GM19238 (cell line): Measurements from ENCODE around the gene TENM4.

Experiments used
- DNase-seq: peaks from one replicate; pipeline ENCODE4 v3.0.0; 2011; ENCODE audit warnings: low spot score; ENCODE audit not compliant: insufficient read length

The TENM4 gene

DNA sequence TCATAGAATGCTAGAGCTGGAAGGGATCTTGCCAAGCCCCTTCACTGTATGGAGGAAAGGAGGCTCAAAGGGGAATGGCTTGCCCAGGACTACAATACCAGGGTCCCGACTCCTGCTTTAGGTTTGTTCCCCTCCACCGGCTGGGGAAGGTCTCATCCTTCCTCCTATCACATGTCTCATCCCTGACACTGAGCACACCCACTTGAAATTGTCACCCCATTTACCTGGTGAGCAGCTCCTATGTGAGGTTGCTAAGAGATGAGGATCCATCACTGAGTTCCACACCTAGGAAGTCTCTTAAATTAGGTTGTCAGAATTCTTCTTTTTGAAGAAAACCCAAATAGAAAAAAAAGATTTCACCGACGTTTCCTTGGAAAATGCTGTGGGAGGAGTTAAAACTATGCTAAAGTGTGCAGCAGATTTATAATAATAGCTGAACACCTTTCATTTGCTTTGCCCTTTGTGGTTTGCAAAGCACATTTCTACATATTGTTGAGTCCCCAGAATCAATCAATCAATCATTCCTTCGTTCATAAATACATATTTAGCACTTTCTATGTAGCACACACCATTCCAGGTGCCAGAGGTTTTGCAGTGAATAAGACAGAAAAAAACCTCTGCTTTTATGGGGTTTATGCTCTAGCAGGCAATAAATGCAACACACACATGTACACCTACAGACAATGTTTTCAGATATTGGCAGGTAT is 91.7 kb downstream of the TENM4 start:
- no peak for DNase-seq

DNA sequence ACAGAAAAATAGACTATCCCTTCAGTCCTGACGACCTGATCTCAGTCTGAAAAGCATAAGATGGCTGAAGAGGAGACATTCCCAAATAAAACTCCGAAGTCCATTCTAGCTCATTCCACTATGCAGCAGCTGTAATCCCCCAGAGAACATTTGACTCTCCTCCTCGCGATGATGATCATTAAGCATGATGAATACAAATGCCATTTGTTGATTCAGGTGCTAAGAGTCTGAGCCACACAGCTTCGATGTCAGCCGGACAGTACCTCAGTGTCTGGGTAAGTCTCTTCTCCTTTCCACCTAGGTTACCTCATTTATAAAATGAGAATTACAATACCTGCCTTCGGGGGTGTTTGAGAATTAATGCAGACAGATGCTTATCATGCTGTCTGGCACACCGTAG is 94.8 kb downstream of the TENM4 start:
- no peak for DNase-seq

DNA sequence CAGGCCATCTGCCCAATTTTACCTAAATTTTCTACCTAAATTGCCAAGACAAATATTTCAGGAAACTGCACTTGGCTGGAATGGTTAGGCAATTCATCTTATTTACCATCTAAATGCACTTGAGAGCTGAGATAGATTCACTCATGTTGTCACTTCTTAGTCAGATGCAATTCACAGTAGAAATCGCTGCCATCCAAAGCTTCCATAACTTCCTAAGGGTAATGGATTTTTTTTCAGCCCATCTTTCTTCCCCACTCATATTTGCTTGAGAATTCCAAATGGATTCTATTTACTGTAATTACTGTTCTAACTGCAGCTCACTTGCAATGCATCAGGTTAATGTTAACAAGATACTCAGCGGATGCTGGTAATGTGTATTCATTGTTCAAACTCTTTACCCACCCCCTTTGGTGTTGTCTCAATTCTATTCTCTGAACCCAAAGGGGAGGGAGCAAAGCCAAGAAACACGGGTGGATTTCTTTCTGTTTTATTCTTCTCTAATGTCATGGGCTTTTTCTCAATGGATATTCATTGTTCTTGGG is 96.0 kb downstream of the TENM4 start:
- no peak for DNase-seq

DNA sequence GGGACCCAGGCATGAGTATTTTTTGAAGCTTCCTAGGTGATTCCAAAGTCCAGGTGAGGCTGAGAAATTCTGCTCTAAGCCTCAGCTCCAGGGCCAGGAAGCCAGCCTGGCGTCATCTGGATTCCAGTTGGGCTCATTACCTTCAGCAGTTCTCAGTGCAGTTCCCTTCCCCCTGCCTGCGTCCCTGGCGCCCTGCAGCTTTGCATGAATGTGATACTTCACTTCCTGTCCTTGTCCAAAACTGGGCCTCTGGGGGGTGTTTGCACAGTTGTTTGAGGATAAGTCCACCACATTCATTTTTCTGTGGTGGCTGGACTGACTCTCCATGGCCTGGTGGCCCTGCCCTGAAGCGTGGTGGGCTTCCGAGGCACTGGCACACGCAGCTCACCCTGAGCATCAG is 98.1 kb downstream of the TENM4 start:
- no peak for DNase-seq

DNA sequence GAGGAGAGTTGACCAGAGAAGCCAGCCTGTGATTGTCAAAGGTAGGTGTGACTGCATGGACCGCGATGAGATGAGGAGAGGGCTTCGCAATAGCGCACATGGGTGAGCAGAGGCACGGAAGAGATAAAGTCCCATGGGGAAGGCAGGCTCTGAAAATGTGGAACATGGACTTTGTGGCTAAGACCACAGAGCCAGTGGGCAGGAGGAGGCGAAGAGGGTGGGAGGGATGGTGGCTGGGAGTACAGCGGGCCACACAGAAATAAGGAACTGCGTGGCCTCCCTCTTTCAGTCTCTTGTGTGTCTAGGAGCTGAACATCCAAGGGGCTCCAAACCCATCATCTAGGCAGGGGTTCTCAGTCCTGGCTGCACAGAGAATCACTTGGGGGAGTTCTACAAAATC is 98.6 kb downstream of the TENM4 start:
- DNase-seq = no peak

DNA sequence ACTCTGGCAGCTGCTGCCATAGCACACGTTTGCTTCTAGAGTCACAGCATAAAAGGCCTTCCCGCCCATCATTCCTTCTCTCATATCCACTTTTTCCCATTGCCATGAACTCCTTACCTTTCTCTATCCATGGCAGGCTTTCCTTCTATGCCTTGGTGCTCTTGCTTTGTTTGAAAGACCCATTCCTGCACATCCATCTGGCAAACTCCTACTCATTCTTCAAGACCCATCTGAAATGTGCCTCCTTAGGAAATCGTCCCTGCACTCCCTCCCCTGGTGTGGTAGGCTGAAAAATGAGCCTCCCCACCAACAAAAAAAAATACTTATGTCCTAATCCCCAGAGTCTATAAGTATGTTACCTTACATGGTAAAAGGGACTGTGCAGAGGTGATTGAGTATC is 100.3 kb downstream of the TENM4 start:
- DNase-seq = no peak

DNA sequence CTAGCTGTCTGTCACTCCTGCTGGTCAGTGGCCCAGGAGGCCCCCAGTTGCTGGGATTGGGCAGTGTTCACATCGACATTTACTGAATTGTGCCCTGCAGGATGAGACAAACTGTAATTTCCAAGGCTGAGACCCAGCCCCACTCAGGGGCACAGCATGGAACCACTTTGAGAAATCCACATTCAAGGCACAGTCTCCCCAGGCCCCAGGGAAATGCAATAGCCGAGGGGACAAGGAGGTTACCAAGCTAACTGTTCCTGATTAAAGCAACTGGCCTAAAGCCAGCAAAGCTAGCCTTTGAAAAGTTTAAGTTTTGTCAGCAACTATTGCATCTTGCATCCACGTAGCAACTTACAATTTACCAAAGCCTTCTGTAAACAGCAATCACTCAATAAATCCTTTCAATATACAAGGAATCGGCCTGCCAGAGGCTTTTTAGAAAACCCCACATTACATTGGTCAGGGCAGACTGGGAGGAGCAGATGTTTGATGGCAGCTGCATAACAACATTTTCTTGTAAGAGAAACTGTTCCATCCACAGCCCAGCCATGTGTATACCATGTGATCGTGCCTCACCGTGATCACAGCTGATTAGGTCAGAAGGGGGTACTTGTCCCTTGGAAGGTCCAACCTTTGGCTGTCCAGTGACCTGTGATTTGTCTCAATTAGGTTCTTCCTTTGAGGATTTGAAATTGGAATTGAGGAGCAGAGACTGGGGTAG is 103.9 kb downstream of the TENM4 start:
- DNase-seq = no peak

DNA sequence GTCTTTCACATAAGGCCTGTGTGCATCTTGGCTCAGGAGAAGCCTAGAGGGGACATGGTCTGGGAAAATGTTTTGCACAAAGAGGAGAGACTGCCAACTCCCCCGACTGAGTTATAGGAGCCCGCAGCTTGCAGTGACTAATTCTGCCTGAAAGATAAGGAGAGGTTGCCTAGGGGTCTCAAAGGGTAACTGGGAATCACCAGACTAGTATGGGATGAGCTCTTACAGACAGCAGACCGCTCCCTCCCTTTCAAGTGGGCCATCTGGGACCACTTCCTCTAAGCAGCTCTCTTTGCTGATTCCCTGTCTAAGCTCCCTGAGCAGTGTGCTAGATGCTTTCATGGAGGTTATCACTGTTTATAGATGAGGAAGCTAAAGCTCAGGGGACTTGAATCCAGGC is 105.1 kb downstream of the TENM4 start:
- DNase-seq = no peak

DNA sequence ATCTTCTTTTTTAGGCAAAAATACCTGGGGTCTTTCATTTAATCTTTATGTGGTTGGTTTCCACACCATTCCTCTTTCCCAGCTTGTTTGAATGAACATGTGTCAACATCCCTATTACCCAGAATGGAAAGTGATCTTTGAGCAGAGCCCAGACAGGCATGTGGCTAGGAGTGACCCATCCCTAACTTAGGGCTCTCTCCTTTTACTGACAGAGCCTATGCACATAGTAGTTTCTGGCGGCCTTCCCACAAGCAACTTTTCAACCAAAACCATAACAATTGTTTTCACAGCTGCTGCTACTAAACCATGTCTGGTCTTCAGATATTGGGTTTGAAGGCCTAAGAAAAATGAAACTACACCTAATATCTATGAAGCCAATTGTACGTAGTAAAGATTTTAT is 107.5 kb downstream of the TENM4 start:
- no peak for DNase-seq

DNA sequence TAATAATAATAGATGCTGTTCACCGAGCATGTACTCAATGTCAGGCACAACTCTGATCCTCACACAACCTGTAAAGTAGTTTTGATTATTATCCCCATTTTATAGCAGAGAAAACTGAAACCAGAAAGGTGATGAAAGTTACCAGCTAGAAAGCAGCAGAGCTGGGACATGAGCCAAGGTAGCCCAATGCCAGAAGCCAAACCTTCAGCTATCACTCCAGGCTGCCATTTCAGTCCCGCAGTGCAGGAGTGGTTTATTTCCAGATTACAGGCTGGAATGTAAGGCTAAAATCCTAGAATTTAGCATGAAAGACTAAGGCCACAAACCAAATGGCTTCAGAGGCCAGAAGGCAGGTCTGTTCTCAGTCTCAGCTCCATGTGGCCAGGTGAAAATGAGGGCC is 108.8 kb downstream of the TENM4 start:
- DNase-seq = no peak

DNA sequence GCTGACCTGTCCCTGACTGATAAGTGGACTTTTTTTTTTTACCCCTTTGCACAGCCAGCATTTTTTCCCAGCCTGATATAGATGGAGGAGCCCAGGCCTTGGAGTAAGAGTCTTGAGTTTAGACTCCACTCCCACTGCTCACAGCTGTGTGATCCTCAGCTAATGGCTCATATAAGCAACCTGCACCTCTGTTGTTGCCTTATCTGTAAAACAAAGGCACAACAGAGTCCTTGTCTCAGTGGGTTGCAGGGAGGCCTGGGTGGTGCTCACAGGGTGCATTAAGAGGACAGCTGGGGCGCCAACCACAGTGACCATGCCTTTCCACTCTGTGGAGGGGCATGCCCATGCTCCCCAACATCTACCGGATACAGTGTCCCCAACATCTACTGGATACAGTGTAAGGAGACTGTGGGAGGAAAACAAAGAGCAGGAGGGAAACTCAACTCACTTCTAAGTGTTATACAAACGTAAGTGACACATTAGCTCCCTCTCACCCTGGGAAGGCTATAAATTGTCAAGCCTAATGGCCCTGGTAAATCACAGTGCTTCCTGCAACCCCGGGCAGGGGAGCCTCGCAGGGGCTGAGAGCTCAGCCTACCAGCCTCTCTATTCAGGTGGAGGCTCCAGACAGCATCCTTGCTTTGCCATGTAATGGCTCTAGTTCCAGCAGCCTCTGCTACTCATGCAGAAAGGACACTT is 109.5 kb downstream of the TENM4 start:
- no peak for DNase-seq

DNA sequence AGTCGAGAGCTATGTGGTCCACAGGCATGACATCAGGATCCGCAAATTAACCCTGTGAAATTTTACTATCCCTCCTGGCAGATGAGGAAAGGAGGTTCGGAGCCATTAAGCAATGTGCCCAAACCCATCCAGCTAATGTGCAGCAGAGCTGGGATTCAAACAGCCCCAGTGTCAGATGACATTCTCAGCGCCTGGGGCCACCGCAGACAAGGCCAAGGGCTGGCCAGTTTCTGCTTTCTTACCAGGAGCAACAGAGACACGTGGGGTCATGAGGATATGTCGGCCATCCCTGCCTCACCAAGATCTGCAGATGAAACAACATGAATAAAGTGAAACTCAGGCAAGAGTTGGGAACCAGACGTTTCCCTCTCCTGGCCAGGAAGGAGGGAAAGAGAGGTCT is 110.2 kb downstream of the TENM4 start:
- no peak for DNase-seq

DNA sequence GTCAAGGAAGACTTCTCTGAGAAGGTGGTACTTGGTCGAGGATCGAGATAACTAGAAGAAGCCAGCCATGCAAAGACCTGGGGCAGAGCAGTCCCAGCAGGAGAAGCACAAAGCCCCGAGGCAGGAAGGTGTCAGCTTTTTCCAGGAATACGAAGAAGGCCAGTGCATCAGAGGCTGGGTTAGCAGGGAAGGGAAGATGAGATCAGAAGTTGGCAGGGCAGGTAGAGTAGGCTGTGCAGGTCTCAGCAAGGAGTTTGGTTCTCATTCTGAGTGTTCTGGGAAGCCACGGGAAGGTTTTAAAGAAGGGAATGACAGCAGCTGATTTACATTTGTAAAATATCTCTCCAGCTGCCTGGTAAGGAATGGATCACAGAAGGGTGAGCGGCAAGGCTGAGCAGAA is 111.3 kb downstream of the TENM4 start:
- DNase-seq = no peak

DNA sequence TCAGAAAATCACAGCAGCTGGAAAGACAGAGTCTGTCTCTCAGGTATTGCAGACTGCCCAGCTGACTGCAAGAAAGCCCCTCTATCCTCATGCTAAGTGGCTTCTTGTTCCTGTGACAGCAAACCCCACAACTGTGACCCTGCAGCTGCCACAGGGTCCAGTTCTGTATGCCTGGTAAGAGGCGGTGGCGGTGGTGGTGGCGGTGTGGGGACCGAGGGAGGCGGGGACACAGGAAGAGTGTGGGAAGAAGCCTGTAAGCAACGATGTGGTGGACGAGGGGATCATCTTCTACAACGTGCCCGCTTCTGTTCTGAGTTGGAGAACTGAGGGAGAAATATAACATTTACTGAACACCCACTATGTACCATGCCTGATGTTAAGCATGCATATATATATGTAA is 112.4 kb downstream of the TENM4 start:
- no peak for DNase-seq

DNA sequence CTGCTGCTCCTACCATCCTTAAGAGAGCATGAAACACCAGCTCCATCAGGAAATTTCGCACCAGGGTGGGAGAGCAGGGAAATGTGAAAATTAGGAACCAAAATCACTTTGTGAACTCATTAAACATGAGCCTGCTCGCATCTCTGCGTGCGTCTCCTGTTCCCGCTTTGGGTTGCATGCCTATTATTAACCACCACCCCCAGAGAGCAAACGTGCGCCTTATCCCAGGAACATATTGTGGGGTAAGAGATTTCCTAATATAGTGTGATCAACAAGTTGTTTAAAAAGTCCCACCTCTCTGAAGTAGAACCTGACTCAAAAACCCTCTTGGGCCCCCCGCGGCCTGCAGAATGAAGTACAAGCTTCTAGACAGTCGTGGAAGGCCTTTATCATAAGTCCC is 115.0 kb downstream of the TENM4 start:
- no peak for DNase-seq

DNA sequence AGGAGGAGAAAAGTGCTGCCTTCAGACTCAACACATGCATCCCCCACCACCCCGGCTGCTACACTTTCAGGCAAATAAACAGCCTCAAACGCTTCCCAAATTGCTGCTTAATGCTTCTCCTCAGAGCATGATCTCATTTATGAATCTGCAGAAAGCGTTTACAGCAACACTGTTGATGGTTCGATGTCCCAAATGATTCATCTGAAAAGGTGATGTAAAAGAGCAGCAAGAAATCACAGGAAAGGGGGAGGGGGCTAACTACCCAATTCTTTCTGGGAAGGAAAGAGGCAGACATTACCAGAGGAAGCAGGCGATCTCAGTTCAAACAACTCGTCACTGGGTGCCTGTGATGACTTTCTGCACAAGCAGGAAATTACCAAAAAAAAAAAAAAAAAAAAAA is 119.6 kb downstream of the TENM4 start:
- no peak for DNase-seq

DNA sequence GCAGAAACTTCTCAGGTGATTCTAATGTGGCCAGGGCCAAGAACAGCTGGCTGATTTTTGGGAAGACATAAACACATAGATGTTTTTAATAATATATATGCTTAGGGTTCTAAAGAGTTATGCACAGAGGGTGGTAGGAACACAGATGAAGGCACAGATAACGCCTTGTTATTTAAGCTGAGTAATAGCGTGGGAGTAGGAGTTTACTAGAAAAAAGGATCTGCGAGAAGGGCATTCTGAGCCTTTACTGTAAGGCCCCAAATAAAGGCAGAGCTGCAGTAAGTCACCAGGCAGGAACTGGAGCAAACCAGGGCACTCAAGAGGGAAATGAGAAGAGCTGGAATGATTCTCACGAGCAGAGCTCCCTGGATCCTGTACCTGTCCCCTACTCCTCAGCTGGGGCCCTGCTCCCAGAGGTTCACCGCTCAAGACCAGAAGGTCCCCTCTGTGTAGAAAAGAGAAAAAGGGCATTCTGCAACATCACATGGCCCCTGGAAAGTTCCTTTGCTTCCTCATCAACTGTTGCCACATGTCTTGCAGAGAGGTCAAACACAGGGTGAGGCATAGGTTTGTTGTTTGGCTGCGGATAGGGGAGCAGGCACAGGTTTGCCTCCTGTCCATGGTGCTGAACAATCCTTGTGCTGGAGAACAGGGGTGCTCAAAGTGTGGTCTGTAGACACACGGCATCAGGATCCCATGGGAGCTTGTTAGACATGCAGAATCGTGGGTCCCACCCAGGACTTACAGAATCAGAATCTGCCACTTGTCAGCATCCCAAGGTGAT is 125.7 kb downstream of the TENM4 start:
- DNase-seq = no peak

DNA sequence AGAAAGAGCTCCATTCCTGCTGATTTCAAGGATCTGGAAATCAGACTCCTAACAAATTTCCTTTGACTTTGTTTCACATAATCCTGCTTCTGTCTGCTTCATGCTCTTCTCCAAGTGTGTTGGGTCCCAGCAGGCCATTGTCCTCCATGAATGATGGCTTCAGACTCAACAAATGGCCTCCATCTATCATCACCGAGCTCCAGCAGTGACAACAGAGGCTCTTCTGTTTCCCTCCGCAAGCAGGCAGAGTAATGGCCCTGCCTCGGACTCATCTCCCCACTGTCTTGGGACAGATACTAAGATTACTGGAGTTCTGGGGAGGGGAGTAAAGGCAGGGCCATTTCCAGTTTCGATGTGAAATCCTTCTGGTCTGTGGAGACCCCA is 127.3 kb downstream of the TENM4 start:
- DNase-seq = no peak

DNA sequence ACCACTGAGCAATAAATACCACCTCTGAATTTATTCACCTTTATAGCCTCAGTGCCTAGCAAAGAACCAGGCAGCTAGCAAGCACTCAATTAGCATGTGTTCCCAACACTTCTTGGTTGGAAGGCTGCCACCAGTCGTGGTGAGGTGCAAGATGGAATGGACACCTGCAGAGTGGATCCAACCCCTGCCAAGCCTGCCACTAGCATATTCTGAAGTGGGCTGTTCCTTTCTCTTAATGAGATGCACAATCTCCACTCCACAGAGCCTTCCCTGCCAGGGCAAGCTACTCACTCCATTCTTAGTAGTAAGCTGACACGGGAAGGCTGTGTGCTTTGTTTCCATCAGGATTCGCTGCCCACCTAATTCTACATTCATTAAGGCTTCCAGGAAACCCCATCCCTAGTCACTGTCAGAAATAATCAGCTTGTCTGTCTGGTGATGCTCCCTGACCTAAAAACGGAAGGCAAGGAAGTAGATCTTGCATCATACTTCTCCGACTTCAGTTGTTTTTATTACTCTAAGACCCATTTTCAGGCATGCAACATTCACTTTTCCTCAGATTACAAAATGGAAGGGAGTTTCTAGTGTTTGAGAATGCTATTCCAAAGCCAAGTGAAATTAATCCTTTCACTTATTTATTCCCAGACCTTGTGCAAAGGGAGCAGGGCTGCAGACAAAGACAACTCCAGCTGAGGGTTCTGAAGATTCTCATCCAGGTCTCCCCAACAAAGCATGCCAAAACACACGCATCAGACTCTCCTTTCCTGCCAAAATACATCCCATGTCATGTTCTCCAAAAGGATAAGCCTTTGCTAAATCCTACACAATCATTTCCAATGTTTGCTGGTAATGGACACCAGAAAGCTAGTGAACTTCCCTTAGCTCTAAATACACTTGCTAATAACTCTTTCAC is 128.0 kb downstream of the TENM4 start:
- no peak for DNase-seq

DNA sequence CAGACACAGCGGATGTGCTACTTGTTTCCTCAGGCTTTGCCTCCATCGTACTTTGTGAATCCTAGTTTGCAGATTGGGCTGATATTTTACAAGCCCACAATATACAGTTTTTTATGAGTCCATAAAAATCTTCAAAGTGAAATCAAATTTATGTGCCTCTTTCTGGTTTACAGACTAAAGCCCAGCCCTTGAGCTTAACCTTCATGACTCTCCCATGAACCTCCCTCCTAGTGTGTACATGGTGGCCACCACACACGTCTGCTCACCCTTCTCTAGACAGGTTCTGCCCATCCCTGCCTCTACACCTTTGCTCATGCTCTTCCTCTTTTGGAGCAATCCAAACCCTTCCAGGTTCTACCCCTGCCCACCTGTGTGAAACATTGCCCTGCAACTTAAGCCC is 129.4 kb downstream of the TENM4 start:
- DNase-seq = no peak

DNA sequence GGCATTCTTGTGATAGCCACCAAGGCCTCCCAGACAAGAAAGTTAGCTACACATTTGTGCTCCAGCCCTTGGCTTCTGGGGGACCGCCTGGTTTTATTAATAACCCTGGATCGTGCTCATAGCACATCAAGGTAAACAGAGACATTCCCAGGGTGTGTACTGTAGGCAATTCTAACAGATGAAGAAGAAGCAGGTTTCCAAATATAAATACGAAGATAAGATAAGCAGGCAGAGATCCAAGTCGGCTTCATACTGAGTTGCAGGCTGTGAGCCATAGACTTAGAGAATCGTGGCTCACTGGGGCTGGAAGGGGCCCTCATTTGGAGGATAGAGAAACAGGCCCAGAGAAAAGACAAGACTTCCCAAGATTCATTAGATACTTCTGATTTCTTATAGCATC is 131.4 kb downstream of the TENM4 start:
- no peak for DNase-seq
